T-helper 17 cell (primary cell): ENCODE data around the gene PLVAP. TPM values are rescaled to one million over a fixed set of nuclear protein-coding genes. Genes with fewer than 3 reads are reported as not detected.

ENCODE experiments used
- ATAC-seq: fragments of 150-1000 bp; cut with Tn5 transposase; 2 replicates; pipeline ENCODE4 v1.10.0; 2021; ENCODE audit warnings: mild to moderate bottlenecking, moderate library complexity
- DNase-seq, 3 donors: peaks; one replicate each; pipeline versions ENCODE4 v3.0.0 to v3.0.0-alpha.2; 2020 to 2021
- H3K9me3 ChIP-seq: one replicate; pipeline ENCODE4 v1.7.0; 2013; ENCODE audit warnings: low read length, mild to moderate bottlenecking; ENCODE audit not compliant: control insufficient read depth, poor library complexity, severe bottlenecking
- H3K27ac Mint-ChIP-seq: one replicate; pipeline ENCODE4 v1.8.0; 2022; ENCODE audit warnings: mild to moderate bottlenecking, moderate library complexity, mixed read lengths
- H3K27me3 Mint-ChIP-seq: one replicate; pipeline ENCODE4 v1.8.0; 2022; ENCODE audit warnings: mixed read lengths
- H3K36me3 Mint-ChIP-seq: one replicate; pipeline ENCODE4 v1.8.0; 2022; ENCODE audit warnings: low read depth, mixed read lengths
- H3K4me1 Mint-ChIP-seq: one replicate; pipeline ENCODE4 v1.8.0; 2022; ENCODE audit warnings: mild to moderate bottlenecking, mixed read lengths
- H3K4me3 Mint-ChIP-seq: one replicate; pipeline ENCODE4 v1.8.0; 2022; ENCODE audit warnings: mild to moderate bottlenecking, moderate library complexity, mixed read lengths
- total RNA-seq, 4 donors: library from RNA in 2 of 4; stranded (reverse) in 2 of 4; gene quantifications; one replicate each; pipeline ENCODE4 v1.2.3 and lab custom pipeline; 2022 to 2026

PLVAP gene
- total RNA-seq (not detected), total RNA-seq (lab: John Stamatoyannopoulos, UW) (0 to 0.08 reads per million in 2 donors)

DNA sequence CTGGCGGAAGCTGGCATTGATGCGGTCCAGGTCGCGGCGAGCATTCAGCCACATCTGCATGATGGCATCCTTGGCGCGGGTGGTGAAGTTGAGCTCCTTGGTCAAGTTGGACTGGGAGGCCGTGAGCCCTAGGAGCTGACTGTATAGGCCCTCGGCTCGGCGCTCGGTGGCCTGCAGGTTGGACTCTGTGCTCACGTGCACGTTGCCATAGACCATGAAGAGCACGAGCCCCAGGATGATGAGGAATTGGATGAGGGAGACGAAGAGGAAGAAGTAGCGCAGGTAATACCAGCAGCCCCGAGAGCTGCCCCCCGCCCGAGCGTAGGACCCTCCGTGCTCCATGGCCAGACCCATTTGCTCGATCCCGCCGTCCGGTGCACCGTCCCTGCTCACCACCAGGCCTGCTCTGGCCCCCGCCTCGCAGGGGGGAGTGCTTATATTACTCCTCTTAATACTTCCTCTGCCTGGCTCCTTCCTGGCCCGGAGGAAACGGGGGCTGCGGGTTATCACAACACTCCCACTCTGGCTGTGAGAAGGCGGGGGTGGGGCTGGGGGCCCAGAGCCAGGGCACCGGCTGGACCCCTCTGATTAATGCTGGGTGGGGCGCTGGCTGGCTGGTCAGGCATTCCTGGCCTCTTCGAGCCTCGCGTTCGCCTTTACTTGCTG, at the start of gene PLVAP:
Gene PLVAP (minus strand): TSS at position 408 of the 666 bp plus-strand sequence. CDS start 54 bp downstream, at position 354.
- peaks cover 12% of the 10 kb centered on the region for H3K27me3 Mint-ChIP-seq
- DNase-seq = no peak
- H3K36me3 Mint-ChIP-seq = peaks cover 3% of the 10 kb centered on the region
- H3K27ac Mint-ChIP-seq = no peak within 1 kb of the TSS
- ATAC-seq = no peak
- H3K4me3 Mint-ChIP-seq = no peak within 1 kb of the TSS
- no peaks in the 10 kb centered on the region for H3K9me3 ChIP-seq
- H3K4me1 Mint-ChIP-seq = peaks cover 3% of the 10 kb centered on the region

DNA sequence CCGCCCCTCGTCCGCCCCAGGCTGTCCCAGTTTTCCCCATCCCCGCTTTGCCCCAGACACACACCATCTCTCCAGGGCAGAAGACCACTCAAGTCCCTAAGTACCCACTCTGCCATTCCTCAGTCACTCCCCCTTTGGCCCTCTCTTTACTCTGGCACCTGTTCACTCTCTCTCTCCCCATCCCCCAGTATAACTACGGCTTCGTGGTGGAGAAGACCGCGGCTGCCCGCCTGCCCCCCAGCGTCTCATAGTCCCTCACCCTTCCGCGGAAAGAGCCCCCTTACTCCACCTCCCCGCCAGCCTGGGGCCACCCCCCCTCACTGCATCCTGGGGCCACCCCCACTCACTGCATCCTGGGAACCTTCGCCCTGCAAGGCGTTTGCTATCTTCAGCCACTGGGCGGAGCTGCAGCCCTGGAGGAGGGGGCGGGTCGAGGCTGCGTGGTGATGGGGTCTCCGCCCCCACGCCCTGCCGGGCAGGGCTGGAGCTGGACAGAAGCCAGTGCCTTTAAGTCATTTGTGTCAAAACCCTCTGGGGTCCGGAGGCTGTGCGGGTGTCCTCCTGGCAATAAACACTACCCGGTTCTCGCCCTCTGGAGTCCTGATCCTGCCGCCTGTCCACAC, 47.7 kb upstream of the PLVAP start:
- DNase-seq = no peak
- Mint-ChIP-seq H3K27ac (no peak overlapping the region), H3K4me3 (no peak overlapping the region), H3K36me3 (peaks cover 2% of the 10 kb centered on the region), H3K27me3 (no peaks in the 10 kb centered on the region), H3K4me1 (peaks cover 18% of the 10 kb centered on the region)
- no peaks in the 10 kb centered on the region for H3K9me3 ChIP-seq
- peak; percentile 62 for ATAC-seq

DNA sequence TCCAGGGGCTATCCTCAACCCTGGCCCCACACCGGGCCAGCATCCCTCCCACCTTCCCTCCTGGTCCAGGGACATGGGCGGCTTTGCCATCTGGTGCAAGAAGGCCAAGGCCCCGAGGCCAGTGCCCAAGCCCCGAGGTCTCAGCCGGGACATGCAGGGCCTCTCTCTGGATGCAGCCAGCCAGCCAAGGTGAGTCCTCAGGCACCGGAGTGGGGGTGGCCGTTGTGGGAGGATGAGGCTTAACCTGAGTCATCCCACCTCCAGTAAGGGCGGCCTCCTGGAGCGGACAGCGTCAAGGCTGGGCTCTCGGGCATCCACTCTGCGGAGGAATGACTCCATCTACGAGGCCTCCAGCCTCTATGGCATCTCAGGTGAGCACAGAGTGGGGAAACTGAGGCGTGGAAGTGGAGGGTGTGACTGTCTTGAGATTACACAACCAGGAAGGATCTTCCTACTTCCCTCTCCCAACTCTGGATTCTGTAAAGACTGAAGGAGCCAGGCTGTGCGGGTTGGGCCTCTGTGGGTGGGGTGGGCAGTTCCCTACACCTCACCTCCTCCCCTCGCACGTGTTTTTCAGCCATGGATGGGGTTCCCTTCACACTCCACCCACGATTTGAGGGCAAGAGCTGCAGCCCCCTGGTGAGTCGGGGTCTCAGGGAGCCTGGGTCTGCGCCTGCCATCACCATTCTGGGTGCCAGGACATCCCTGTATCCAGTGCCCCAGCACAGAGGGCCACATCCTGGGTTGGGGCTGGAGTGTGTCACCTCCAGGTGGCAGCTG, 46.5 kb upstream of the PLVAP start:
- H3K36me3 Mint-ChIP-seq = peaks cover 2% of the 10 kb centered on the region
- H3K4me3 Mint-ChIP-seq = no peak overlapping the region
- no peak for DNase-seq
- peaks cover 20% of the 10 kb centered on the region for H3K4me1 Mint-ChIP-seq
- H3K9me3 ChIP-seq = no peaks in the 10 kb centered on the region
- H3K27ac Mint-ChIP-seq = no peak overlapping the region
- H3K27me3 Mint-ChIP-seq = no peaks in the 10 kb centered on the region
- no peak for ATAC-seq

GRCh38 chr19:17421942-17422341, 44.8 kb upstream of the PLVAP start:
- ATAC-seq = no peak
- H3K4me3 Mint-ChIP-seq = no peak overlapping the region

GRCh38 chr19:17420475-17420924, 43.4 kb upstream of the PLVAP start:
- Mint-ChIP-seq H3K4me1 (peaks cover 22% of the 10 kb centered on the region), H3K27me3 (no peaks in the 10 kb centered on the region), H3K27ac (peak overlapping the region; percentile 43), H3K4me3 (peak overlapping the region; percentile 90), H3K36me3 (peaks cover 4% of the 10 kb centered on the region)
- no peak for DNase-seq
- no peaks in the 10 kb centered on the region for H3K9me3 ChIP-seq
- ATAC-seq = no peak

More at GRCh38 chr19:17421942-17422341, 44.8 kb upstream of the PLVAP start:
- no peak for DNase-seq
- Mint-ChIP-seq H3K4me1 (peaks cover 20% of the 10 kb centered on the region), H3K36me3 (peaks cover 2% of the 10 kb centered on the region), H3K27ac (no peak overlapping the region), H3K27me3 (no peaks in the 10 kb centered on the region)
- no peaks in the 10 kb centered on the region for H3K9me3 ChIP-seq

- peak; percentile 98 for ATAC-seq
- peak; percentile 86 to 92 (median 90) for DNase-seq
- no peaks in the 10 kb centered on the region for H3K9me3 ChIP-seq
- H3K4me3 Mint-ChIP-seq = peak within 1 kb of the TSS; percentile 90
- no peaks in the 10 kb centered on the region for H3K27me3 Mint-ChIP-seq
- H3K36me3 Mint-ChIP-seq = peaks cover 4% of the 10 kb centered on the region
- peak within 1 kb of the TSS; percentile 84 for H3K27ac Mint-ChIP-seq
- H3K4me1 Mint-ChIP-seq = peaks cover 21% of the 10 kb centered on the region
Measured at GRCh38 chr19:17419621-17420474, 42.7 kb upstream of the PLVAP start, which contains the start of gene MVB12A. MVB12A (plus strand) TSS chr19:17420047; CDS start chr19:17420136, 89 bp downstream.

GRCh38 chr19:17419154-17419620, 42.0 kb upstream of the PLVAP start:
- H3K36me3 Mint-ChIP-seq = peaks cover 4% of the 10 kb centered on the region
- peaks cover 17% of the 10 kb centered on the region for H3K4me1 Mint-ChIP-seq
- no peaks in the 10 kb centered on the region for H3K27me3 Mint-ChIP-seq
- no peak for DNase-seq
- no peak for ATAC-seq
- no peaks in the 10 kb centered on the region for H3K9me3 ChIP-seq
- peak overlapping the region; percentile 84 for H3K27ac Mint-ChIP-seq
- peak overlapping the region; percentile 90 for H3K4me3 Mint-ChIP-seq

GRCh38 chr19:17418710-17419109, 41.6 kb upstream of the PLVAP start:
- Mint-ChIP-seq H3K27me3 (no peaks in the 10 kb centered on the region), H3K4me3 (peak overlapping the region; percentile 90), H3K27ac (no peak overlapping the region), H3K36me3 (peaks cover 4% of the 10 kb centered on the region), H3K4me1 (peaks cover 14% of the 10 kb centered on the region)
- DNase-seq (no peak), ATAC-seq (no peak)
- no peaks in the 10 kb centered on the region for H3K9me3 ChIP-seq

DNA sequence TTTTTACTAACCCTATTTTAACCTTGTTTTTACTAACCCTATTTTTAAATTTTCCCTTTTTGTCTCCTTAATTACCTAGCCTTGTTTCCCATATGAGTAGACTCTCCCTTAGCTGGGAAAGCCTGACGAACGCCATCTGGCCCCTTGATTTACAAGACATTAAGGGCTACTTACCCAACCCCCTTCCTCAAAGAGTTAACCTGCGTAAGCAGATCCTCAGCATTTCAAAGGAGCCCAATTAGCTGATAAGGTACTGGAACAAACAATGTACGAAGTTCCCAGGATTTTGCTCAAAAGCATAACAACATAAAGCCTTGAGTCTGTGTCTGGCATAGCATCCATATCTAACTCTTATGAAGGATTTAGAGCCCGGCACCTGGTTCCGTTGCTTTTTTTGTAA, 38.0 kb upstream of the PLVAP start:
- ATAC-seq = no peak
- Mint-ChIP-seq H3K27ac (no peak overlapping the region), H3K4me3 (no peak overlapping the region), H3K27me3 (no peaks in the 10 kb centered on the region), H3K4me1 (peaks cover 12% of the 10 kb centered on the region), H3K36me3 (peaks cover 2% of the 10 kb centered on the region)
- no peaks in the 10 kb centered on the region for H3K9me3 ChIP-seq
- DNase-seq = no peak

DNA sequence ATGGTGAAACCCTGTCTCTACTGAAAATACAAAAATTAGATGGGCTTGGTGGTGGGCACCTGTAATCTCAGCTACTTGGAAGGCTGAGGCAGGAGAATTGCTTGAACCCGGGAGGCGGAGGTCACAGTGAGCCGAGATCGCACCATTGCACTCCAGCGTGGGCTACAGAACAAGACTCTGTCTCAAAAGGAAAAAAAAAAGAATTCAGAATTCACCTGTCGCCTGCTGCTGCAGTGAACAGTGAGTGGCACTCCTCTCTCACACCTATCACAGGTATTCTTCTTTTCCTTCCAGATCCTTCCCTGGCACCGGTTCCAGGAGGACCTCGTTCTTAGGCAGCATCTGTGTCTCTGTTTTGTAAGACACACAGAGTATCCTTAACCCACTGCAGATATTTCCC, 37.0 kb upstream of the PLVAP start:
- H3K9me3 ChIP-seq = no peaks in the 10 kb centered on the region
- no peaks in the 10 kb centered on the region for H3K27me3 Mint-ChIP-seq
- peaks cover 10% of the 10 kb centered on the region for H3K4me1 Mint-ChIP-seq
- ATAC-seq (no peak), DNase-seq (no peak)
- H3K27ac Mint-ChIP-seq = no peak overlapping the region
- H3K4me3 Mint-ChIP-seq = no peak overlapping the region
- H3K36me3 Mint-ChIP-seq = peaks cover 2% of the 10 kb centered on the region

- H3K27me3 Mint-ChIP-seq = no peaks in the 10 kb centered on the region
- no peaks in the 10 kb centered on the region for H3K9me3 ChIP-seq
- ATAC-seq (no peak), DNase-seq (no peak)
- no peak overlapping the region for H3K4me3 Mint-ChIP-seq
- H3K27ac Mint-ChIP-seq = no peak overlapping the region
- peaks cover 4% of the 10 kb centered on the region for H3K36me3 Mint-ChIP-seq
- H3K4me1 Mint-ChIP-seq = peaks cover 17% of the 10 kb centered on the region
Measured at GRCh38 chr19:17411801-17412200, 34.7 kb upstream of the PLVAP start.

- H3K27ac Mint-ChIP-seq = peak overlapping the region; percentile 24
- H3K4me1 Mint-ChIP-seq = peaks cover 27% of the 10 kb centered on the region
- no peak for DNase-seq
- no peaks in the 10 kb centered on the region for H3K9me3 ChIP-seq
- no peak overlapping the region for H3K4me3 Mint-ChIP-seq
- H3K36me3 Mint-ChIP-seq = peaks cover 3% of the 10 kb centered on the region
- H3K27me3 Mint-ChIP-seq = no peaks in the 10 kb centered on the region
- ATAC-seq = no peak
Measured at GRCh38 chr19:17409990-17410389, 32.8 kb upstream of the PLVAP start.
